Fibroblast of lung (primary cell): ENCODE measurements around the gene GREB1.

Experiments
- CTCF ChIP-seq, 2 donors: IDR thresholded peaks in 1 of 2; conservative IDR thresholded peaks in 1 of 2; 1 replicate in 1 of 2; 2 replicates in 1 of 2; pipeline ENCODE4 v1.5.1; 2011 to 2012; ENCODE audit warnings: low read length in 2 of 2, control low read depth in 1 of 2, inconsistent platforms in 1 of 2, low read depth in 1 of 2, mild to moderate bottlenecking in 1 of 2
- EZH2 ChIP-seq: IDR thresholded peaks from 2 replicates; pipeline ENCODE4 v1.5.1; 2012; ENCODE audit warnings: low read length, control low read depth, mild to moderate bottlenecking; ENCODE audit errors: missing control alignments

DNA sequence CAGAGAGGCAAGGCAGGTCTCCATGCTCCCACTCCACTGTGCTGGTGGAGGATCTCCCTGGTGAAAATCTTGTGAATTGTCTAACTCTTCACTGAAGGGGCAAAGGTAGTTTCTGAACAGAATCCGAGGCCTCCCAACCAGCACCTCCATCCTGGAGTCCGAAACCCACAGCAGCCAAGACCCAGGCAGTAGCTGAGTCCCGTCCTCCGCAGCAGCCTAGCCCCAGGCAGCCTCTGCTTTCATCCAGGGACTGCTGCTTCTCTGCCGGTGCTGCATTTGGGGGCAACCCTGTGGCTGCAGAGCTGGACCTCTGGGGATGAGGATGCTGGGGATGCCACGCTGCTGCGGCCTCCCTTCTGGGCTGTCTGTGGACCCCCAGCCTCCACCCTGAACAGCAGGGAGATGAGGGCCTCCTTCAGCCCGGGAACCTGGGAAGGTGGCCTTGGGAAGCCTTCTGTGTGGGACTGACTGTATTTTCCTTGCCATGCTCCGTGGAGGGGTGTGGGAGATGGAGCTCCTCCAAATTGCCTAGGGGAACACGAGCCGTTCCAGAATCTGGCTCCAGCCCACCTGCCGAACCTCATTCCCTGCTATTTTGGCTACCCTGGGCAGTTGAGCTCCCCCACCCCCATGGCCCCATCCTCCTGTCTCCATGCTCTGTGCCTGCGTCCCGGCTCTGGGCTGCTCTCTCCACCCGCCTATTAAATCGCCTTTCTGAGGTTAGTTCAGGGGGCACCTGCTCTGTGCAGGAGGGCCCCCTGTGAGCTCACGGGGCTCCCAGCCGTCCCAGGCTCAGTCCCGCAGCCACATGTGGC lies 48.2 kb downstream of the GREB1 start:
- no peak for TF ChIP-seq CTCF (conservative IDR thresholded peaks at IDR 0.05 in 1 of 2, IDR thresholded peaks at IDR 0.05 in 1 of 2; ENCODE audit: low read depth in 1 of 2, low read length in 2 of 2)
- no peak for TF ChIP-seq EZH2
